ENCODE data around the gene GABRB2.

The GABRB2 gene

GRCh38 chr5:161544350-161544765 is 2.2 kb downstream of the GABRB2 start:
- TF ChIP-seq SIN3A (IDR thresholded peaks at IDR 0.05; ENCODE audit: borderline replicate concordance, insufficient read depth, low read length) (no peak), TAF1 (IDR thresholded peaks at IDR 0.05; ENCODE audit: borderline replicate concordance, insufficient read depth, low read length) (no peak), FOXP2 (optimal IDR thresholded peaks at IDR 0.05; ENCODE audit: borderline replicate concordance, extremely low read depth, extremely low read length, insufficient read depth) (no peak), REST (IDR thresholded peaks at IDR 0.05; ENCODE audit: insufficient read depth in 1 of 2, low read depth in 2 of 2, low read length in 2 of 2) (no peak), POLR2AphosphoS5 (IDR thresholded peaks at IDR 0.05; ENCODE audit: low read depth, low read length) (no peak)

- TF ChIP-seq FOXP2 (optimal IDR thresholded peaks at IDR 0.05; ENCODE audit: borderline replicate concordance, extremely low read depth, extremely low read length, insufficient read depth) = no peak
Observed at GRCh38 chr5:161539016-161539415, 7.5 kb downstream of the GABRB2 start.

GRCh38 chr5:161535762-161536161 is 10.8 kb downstream of the GABRB2 start:
- TF ChIP-seq FOXP2 (optimal IDR thresholded peaks at IDR 0.05; ENCODE audit: borderline replicate concordance, extremely low read depth, extremely low read length, insufficient read depth) = no peak
- no peak for TF ChIP-seq REST (IDR thresholded peaks at IDR 0.05; ENCODE audit: insufficient read depth in 1 of 2, low read depth in 2 of 2, low read length in 2 of 2)
- TF ChIP-seq TAF1 (IDR thresholded peaks at IDR 0.05; ENCODE audit: borderline replicate concordance, insufficient read depth, low read length) = no peak
- TF ChIP-seq POLR2AphosphoS5 (IDR thresholded peaks at IDR 0.05; ENCODE audit: low read depth, low read length) = no peak
- no peak for TF ChIP-seq SIN3A (IDR thresholded peaks at IDR 0.05; ENCODE audit: borderline replicate concordance, insufficient read depth, low read length)

DNA sequence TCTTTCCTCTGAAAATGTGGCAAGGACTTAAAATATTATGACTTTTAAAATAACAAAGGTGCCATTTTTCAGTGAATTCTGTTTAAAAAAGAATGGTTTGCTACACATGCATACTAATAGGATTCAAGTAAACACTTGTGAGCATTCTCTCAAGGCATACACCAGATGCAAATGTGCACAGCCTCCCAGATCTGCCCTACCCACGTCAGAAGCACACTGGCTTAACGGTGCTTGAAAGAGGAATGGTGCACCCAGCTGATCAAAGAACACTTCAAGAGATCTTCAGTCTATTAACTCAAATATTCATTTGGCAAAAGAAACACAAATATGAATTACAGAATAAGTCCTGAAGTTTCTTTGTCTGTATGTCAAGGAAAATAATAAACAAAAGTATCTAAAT is 15.8 kb downstream of the GABRB2 start:
- TF ChIP-seq REST (IDR thresholded peaks at IDR 0.05; ENCODE audit: insufficient read depth in 1 of 2, low read depth in 2 of 2, low read length in 2 of 2) = no peak
- no peak for TF ChIP-seq FOXP2 (optimal IDR thresholded peaks at IDR 0.05; ENCODE audit: borderline replicate concordance, extremely low read depth, extremely low read length, insufficient read depth)
- TF ChIP-seq POLR2AphosphoS5 (IDR thresholded peaks at IDR 0.05; ENCODE audit: low read depth, low read length) = no peak
- TF ChIP-seq SIN3A (IDR thresholded peaks at IDR 0.05; ENCODE audit: borderline replicate concordance, insufficient read depth, low read length) = no peak
- no peak for TF ChIP-seq TAF1 (IDR thresholded peaks at IDR 0.05; ENCODE audit: borderline replicate concordance, insufficient read depth, low read length)

DNA sequence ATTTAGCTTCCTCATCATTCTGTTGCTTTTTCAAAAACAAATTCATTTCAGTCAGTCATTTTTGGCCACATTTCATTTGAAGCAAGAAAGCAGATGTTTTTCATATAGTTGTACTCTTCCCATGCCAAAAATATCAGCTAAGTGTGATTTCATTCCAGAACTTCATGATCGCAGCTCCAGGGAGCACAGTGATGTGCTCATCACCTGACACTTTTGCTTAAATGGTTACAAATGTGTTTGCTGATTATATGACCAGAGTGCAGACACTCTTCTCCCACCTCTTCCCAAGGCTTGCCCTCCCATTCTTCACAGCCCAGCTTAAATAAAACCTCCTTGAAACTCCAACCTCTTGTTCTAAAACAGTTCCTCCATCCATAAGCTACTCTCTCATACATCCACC is 32.6 kb downstream of the GABRB2 start:
- TF ChIP-seq POLR2AphosphoS5 (IDR thresholded peaks at IDR 0.05; ENCODE audit: low read depth, low read length) (no peak), FOXP2 (optimal IDR thresholded peaks at IDR 0.05; ENCODE audit: borderline replicate concordance, extremely low read depth, extremely low read length, insufficient read depth) (no peak), REST (IDR thresholded peaks at IDR 0.05; ENCODE audit: insufficient read depth in 1 of 2, low read depth in 2 of 2, low read length in 2 of 2) (no peak), TAF1 (IDR thresholded peaks at IDR 0.05; ENCODE audit: borderline replicate concordance, insufficient read depth, low read length) (no peak), SIN3A (IDR thresholded peaks at IDR 0.05; ENCODE audit: borderline replicate concordance, insufficient read depth, low read length) (no peak)

All from PFSK-1 (cell line).